GF-D8 (cell line): ENCODE results near the gene ARHGEF19.
"Not testable (repeated sequence)": the region's sequence is repeated elsewhere in the genome, so short reads cannot be mapped to it uniquely, and the experiment has no call there.

Source experiments
- DNase-seq: peaks from one replicate; lab custom pipeline; 2025; lab: John Stamatoyannopoulos, UW

ARHGEF19 gene

GRCh38 chr1:16204634-16205333 lies 7.7 kb downstream of the ARHGEF19 start:
- no peak for DNase-seq

- no peak for DNase-seq
Measured at GRCh38 chr1:16204216-16204615, 8.2 kb downstream of the ARHGEF19 start.

GRCh38 chr1:16203550-16203949 lies 8.9 kb downstream of the ARHGEF19 start:
- DNase-seq: no peak

- no peak for DNase-seq
Measured at GRCh38 chr1:16202281-16203210, 9.9 kb downstream of the ARHGEF19 start.

- no peak for DNase-seq
Measured at GRCh38 chr1:16199700-16200099, 12.8 kb downstream of the ARHGEF19 start.

GRCh38 chr1:16199157-16199501 lies 13.3 kb downstream of the ARHGEF19 start:
- no peak for DNase-seq

- no peak for DNase-seq
Measured at GRCh38 chr1:16198444-16199156, 13.9 kb downstream of the ARHGEF19 start.

GRCh38 chr1:16196874-16197273 lies 15.6 kb downstream of the ARHGEF19 start:
- no peak for DNase-seq

GRCh38 chr1:16196139-16196538 lies 16.3 kb downstream of the ARHGEF19 start:
- not testable (repeated sequence) for DNase-seq

GRCh38 chr1:16195518-16195905 lies 16.9 kb downstream of the ARHGEF19 start:
- DNase-seq: no peak

- DNase-seq: no peak
Measured at GRCh38 chr1:16191916-16192546, 20.4 kb downstream of the ARHGEF19 start.

- DNase-seq: no peak
Measured at GRCh38 chr1:16191309-16191708, 21.1 kb downstream of the ARHGEF19 start.

- DNase-seq: no peak
Measured at GRCh38 chr1:16189921-16190621, 22.4 kb downstream of the ARHGEF19 start.

GRCh38 chr1:16189003-16189402 lies 23.4 kb downstream of the ARHGEF19 start:
- no peak for DNase-seq

GRCh38 chr1:16187748-16188401 lies 24.6 kb downstream of the ARHGEF19 start:
- no peak for DNase-seq

GRCh38 chr1:16186655-16187235 lies 25.7 kb downstream of the ARHGEF19 start:
- DNase-seq: no peak

- DNase-seq: no peak
Measured at GRCh38 chr1:16184557-16185303, 27.7 kb downstream of the ARHGEF19 start.

GRCh38 chr1:16183765-16184556 lies 28.5 kb downstream of the ARHGEF19 start:
- no peak for DNase-seq

- DNase-seq: no peak
Measured at GRCh38 chr1:16183179-16183578, 29.3 kb downstream of the ARHGEF19 start.
